PFSK-1 (cell line): Measurements from ENCODE around the gene LIME1.

ENCODE experiments used
- FOXP2 ChIP-seq: optimal IDR thresholded peaks from 2 replicates; pipeline ENCODE3; 2011; ENCODE audit warnings: borderline replicate concordance, control low read depth, inconsistent platforms; ENCODE audit not compliant: insufficient read depth; ENCODE audit errors: extremely low read length, extremely low read depth
- POLR2AphosphoS5 ChIP-seq: IDR thresholded peaks from 2 replicates; pipeline ENCODE4 v1.6.1; 2012; ENCODE audit warnings: low read depth, mild to moderate bottlenecking, control low read depth, low read length, moderate library complexity
- REST ChIP-seq, 2 experiments: IDR thresholded peaks; 2 replicates each; pipeline versions ENCODE4 v1.6.1 to v1.8.0; 2011 to 2012; ENCODE audit warnings: low read depth in 2 of 2, low read length in 2 of 2, control low read depth in 1 of 2, inconsistent platforms in 1 of 2, mild to moderate bottlenecking in 1 of 2, moderate library complexity in 1 of 2; ENCODE audit not compliant: insufficient read depth in 1 of 2
- SIN3A ChIP-seq: IDR thresholded peaks from 2 replicates; pipeline ENCODE4 v1.6.1; 2012; ENCODE audit warnings: mild to moderate bottlenecking, low read length, moderate library complexity, borderline replicate concordance; ENCODE audit not compliant: insufficient read depth
- TAF1 ChIP-seq: IDR thresholded peaks from 2 replicates; pipeline ENCODE4 v1.6.1; 2012; ENCODE audit warnings: low read length, control low read depth, borderline replicate concordance; ENCODE audit not compliant: insufficient read depth

GRCh38 chr20:63718996-63719395 lies 17.5 kb upstream of the LIME1 start:
- TF ChIP-seq SIN3A = no peak
- TF ChIP-seq POLR2AphosphoS5 = no peak
- TF ChIP-seq REST (IDR thresholded peaks at IDR 0.05; ENCODE audit: insufficient read depth in 1 of 2, low read depth in 2 of 2, low read length in 2 of 2) = no peak
- TF ChIP-seq TAF1 = no peak
- TF ChIP-seq FOXP2 = no peak
